Ovary (tissue), 3 donors: ENCODE measurements around the gene APOL4.

Experiments
- EP300 ChIP-seq: sonication (generic); formaldehyde crosslinking; IDR thresholded peaks from one replicate; pipeline ENCODE4 v1.6.1; 2017; ENCODE audit warnings: antibody characterized with exemption
- POLR2A ChIP-seq: fragments of 450-650 bp; IDR thresholded peaks from one replicate; pipeline ENCODE4 v1.6.1; 2017; ENCODE audit warnings: antibody characterized with exemption, mild to moderate bottlenecking, moderate library complexity
- TF ChIP-seq, protein P1 (sequence below), 3 donors: fragments of 450-650 bp in 2 of 3; fragments of 200-600 bp in 1 of 3; IDR thresholded peaks; one replicate each; pipeline versions ENCODE4 v1.5.1 to v1.8.0; 2016 to 2022; ENCODE audit warnings: antibody characterized with exemption in 3 of 3, mild to moderate bottlenecking in 1 of 3
- donor health status: DM: no; HTN: no; CAD: no.

- TF ChIP-seq, protein P1, sequence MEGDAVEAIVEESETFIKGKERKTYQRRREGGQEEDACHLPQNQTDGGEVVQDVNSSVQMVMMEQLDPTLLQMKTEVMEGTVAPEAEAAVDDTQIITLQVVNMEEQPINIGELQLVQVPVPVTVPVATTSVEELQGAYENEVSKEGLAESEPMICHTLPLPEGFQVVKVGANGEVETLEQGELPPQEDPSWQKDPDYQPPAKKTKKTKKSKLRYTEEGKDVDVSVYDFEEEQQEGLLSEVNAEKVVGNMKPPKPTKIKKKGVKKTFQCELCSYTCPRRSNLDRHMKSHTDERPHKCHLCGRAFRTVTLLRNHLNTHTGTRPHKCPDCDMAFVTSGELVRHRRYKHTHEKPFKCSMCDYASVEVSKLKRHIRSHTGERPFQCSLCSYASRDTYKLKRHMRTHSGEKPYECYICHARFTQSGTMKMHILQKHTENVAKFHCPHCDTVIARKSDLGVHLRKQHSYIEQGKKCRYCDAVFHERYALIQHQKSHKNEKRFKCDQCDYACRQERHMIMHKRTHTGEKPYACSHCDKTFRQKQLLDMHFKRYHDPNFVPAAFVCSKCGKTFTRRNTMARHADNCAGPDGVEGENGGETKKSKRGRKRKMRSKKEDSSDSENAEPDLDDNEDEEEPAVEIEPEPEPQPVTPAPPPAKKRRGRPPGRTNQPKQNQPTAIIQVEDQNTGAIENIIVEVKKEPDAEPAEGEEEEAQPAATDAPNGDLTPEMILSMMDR (IDR thresholded peaks at IDR 0.05): no peak
- TF ChIP-seq POLR2A (no peak), EP300 (no peak)
Measured at GRCh38 chr22:36212901-36213300, 11.3 kb upstream of the APOL4 start.
